Tibial nerve (tissue), 4 donors: ENCODE data around the gene PLA2G4A. TPM values are rescaled to one million over a fixed set of nuclear protein-coding genes. Genes with fewer than 3 reads are reported as not detected.

Experiments
- DNase-seq, 2 donors: peaks; one replicate each; pipeline ENCODE4 v3.0.0-alpha.2; 2019; ENCODE audit warnings: low spot score in 2 of 2
- H3K27ac ChIP-seq, 4 donors: fragments of 200-600 bp; sonication (generic) in 3 of 4; one replicate each; pipeline ENCODE4 v1.5.1; 2017 to 2019; ENCODE audit warnings: mild to moderate bottlenecking in 1 of 4
- H3K27me3 ChIP-seq, 2 donors: fragments of 200-600 bp; sonication (generic) in 1 of 2; one replicate each; pipeline versions ENCODE4 v1.5.1 to v1.6.0; 2017 to 2019
- H3K36me3 ChIP-seq, 3 donors: fragments of 200-600 bp; sonication (generic); one replicate each; pipeline ENCODE4 v1.5.1; 2018 to 2019
- H3K4me1 ChIP-seq, 4 donors: fragments of 200-600 bp; sonication (generic) in 3 of 4; one replicate each; pipeline ENCODE4 v1.5.1; 2017 to 2019
- H3K4me3 ChIP-seq, 4 donors: fragments of 200-600 bp; sonication (generic) in 3 of 4; one replicate each; pipeline ENCODE4 v1.5.1; 2017 to 2019; ENCODE audit warnings: mild to moderate bottlenecking in 1 of 4, moderate library complexity in 1 of 4
- H3K9me3 ChIP-seq, 4 donors: fragments of 200-600 bp; sonication (generic) in 3 of 4; one replicate each; pipeline ENCODE4 v1.5.1; 2017 to 2019
- CTCF ChIP-seq, 5 experiments: fragments of 200-600 bp in 3 of 5; fragments of 450-650 bp in 2 of 5; sonication (generic) in 3 of 5; IDR thresholded peaks; one replicate each; pipeline ENCODE4 v1.5.1; 2016 to 2019; ENCODE audit warnings: antibody characterized with exemption in 5 of 5, mild to moderate bottlenecking in 3 of 5, moderate library complexity in 2 of 5
- EP300 ChIP-seq, 2 donors: sonication (generic); formaldehyde crosslinking; IDR thresholded peaks; one replicate each; pipeline ENCODE4 v1.6.1; 2017; ENCODE audit warnings: antibody characterized with exemption in 2 of 2, mild to moderate bottlenecking in 1 of 2
- POLR2A ChIP-seq, 2 donors: fragments of 450-650 bp; IDR thresholded peaks; one replicate each; pipeline ENCODE4 v1.6.1; 2017; ENCODE audit warnings: antibody characterized with exemption in 2 of 2, mild to moderate bottlenecking in 2 of 2, moderate library complexity in 2 of 2
- WGBS, 2 donors: methylation state at CpG; one replicate each; pipeline ENCODE4 v1.1.5; 2018; 5-methylcytosine and 5-hydroxymethylcytosine counted together
- total RNA-seq, 4 donors: library from RNA; depleted of rRNA; stranded (reverse); fragments of >200 nt; gene quantifications; one replicate each; pipeline ENCODE4 v1.1.0, GENCODE V29; 2016

PLA2G4A gene
- total RNA-seq, 4 donors from 2014 or later, result 3.7 to 7.2 (median 6.3) TPM

- no peak for DNase-seq
- peaks cover 0 to 10% (median 0%) of the 10 kb centered on the region in 3 donors for H3K36me3 ChIP-seq
- H3K9me3 ChIP-seq, result no peaks in the 10 kb centered on the region
- no peak overlapping the region for H3K27ac ChIP-seq
- WGBS, 2 donors, result 90% methylated on average over 2 of the region's 2 CpGs
- TF ChIP-seq POLR2A (IDR thresholded peaks at IDR 0.05) (no peak), CTCF (IDR thresholded peaks at IDR 0.05) (no peak), EP300 (IDR thresholded peaks at IDR 0.05) (no peak)
- no peak overlapping the region for H3K4me3 ChIP-seq
- no peaks in the 10 kb centered on the region for H3K4me1 ChIP-seq
- H3K27me3 ChIP-seq, result no peaks in the 10 kb centered on the region
Measured at GRCh38 chr1:186953876-186954275, 125.1 kb downstream of the PLA2G4A start.

GRCh38 chr1:186957314-186957713 is 128.6 kb downstream of the PLA2G4A start:
- peak in 1 of 2 donors; percentile 10 for DNase-seq
- no peaks in the 10 kb centered on the region for H3K27me3 ChIP-seq
- TF ChIP-seq CTCF (IDR thresholded peaks at IDR 0.05) (no peak), POLR2A (IDR thresholded peaks at IDR 0.05) (no peak), EP300 (IDR thresholded peaks at IDR 0.05) (no peak)
- no peak overlapping the region for H3K4me3 ChIP-seq
- WGBS, 2 donors, result 25 to 37% methylated on average over 2 of the region's 2 CpGs
- H3K9me3 ChIP-seq, result no peaks in the 10 kb centered on the region
- H3K27ac ChIP-seq, result no peak overlapping the region
- no peaks in the 10 kb centered on the region for H3K4me1 ChIP-seq
- H3K36me3 ChIP-seq, result peaks cover 0 to 10% (median 0%) of the 10 kb centered on the region in 3 donors

DNA sequence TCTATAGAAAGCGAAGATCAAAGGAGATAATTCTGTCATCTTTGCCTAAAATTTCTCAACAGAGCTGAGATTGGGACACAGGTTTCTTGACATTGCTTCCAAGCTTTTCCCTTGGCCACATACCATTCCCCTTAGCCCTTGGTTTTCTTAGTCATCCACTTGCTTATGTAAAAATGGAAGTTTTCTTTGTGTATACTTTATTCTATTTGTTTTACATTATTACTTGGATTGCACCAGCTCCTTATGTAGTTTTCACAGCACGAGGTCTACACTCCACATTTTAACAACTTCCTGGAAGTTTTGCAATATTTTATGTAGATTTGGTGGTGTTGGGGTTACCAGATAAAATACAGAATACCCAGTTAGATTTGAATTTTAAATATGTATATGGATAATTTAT is 129.8 kb downstream of the PLA2G4A start:
- Histone ChIP-seq H3K36me3 (peaks cover 0 to 10% (median 0%) of the 10 kb centered on the region in 3 donors), H3K9me3 (no peaks in the 10 kb centered on the region), H3K27me3 (no peaks in the 10 kb centered on the region), H3K27ac (no peak overlapping the region), H3K4me1 (no peaks in the 10 kb centered on the region), H3K4me3 (no peak overlapping the region)
- WGBS, 2 donors, result 92 to 95% methylated on average over 2 of the region's 2 CpGs
- TF ChIP-seq POLR2A (IDR thresholded peaks at IDR 0.05) (no peak), CTCF (IDR thresholded peaks at IDR 0.05) (no peak), EP300 (IDR thresholded peaks at IDR 0.05) (no peak)
- DNase-seq, result no peak

- no peaks in the 10 kb centered on the region for H3K4me1 ChIP-seq
- H3K27me3 ChIP-seq, result no peaks in the 10 kb centered on the region
- TF ChIP-seq CTCF (IDR thresholded peaks at IDR 0.05) (no peak), EP300 (IDR thresholded peaks at IDR 0.05) (no peak), POLR2A (IDR thresholded peaks at IDR 0.05) (no peak)
- H3K4me3 ChIP-seq, result no peak overlapping the region
- no peak overlapping the region for H3K27ac ChIP-seq
- 82 to 93% methylated on average over 1 of the region's 1 CpG for WGBS, 2 donors
- peaks cover 0 to 10% (median 0%) of the 10 kb centered on the region in 3 donors for H3K36me3 ChIP-seq
- no peak for DNase-seq
- no peaks in the 10 kb centered on the region for H3K9me3 ChIP-seq
Measured at GRCh38 chr1:186960861-186961260, 132.1 kb downstream of the PLA2G4A start.

DNA sequence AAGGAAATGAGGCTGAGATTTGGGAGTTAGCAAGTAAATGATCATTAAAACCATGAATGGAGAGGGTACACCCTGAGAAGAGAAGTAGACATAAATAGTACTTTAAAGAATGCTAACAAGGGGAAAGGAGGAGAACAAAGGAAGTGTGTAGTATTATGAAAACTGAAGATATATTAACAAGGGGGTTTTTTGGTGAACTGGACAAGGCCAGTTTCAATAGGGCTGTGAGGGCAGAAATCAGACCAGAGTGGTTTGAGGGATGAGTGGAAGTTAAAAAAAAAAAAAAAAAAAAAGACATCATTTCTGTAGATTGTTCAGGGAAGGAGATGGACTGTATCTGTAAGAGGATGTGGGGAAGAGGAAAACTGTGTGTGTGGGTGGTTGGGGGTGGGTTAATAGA is 137.1 kb downstream of the PLA2G4A start:
- no peak overlapping the region for H3K27ac ChIP-seq
- DNase-seq, result no peak
- H3K36me3 ChIP-seq, result no peaks in the 10 kb centered on the region

More for the DNA sequence above, 137.1 kb downstream of the PLA2G4A start:
- no peaks in the 10 kb centered on the region for H3K9me3 ChIP-seq
- H3K4me1 ChIP-seq, result no peaks in the 10 kb centered on the region
- TF ChIP-seq CTCF (IDR thresholded peaks at IDR 0.05) (no peak), EP300 (IDR thresholded peaks at IDR 0.05) (no peak), POLR2A (IDR thresholded peaks at IDR 0.05) (no peak)
- H3K27me3 ChIP-seq, result no peaks in the 10 kb centered on the region
- no peak overlapping the region for H3K4me3 ChIP-seq
